NT2/D1 (cell line): ENCODE results near the gene POLR2L.

Experiments
- YY1 ChIP-seq: IDR thresholded peaks from 2 replicates; pipeline ENCODE4 v1.6.1; 2011; ENCODE audit not compliant: insufficient read length, insufficient read depth
- ZNF274 ChIP-seq: IDR thresholded peaks from 2 replicates; pipeline ENCODE4 v1.6.1; 2011; ENCODE audit warnings: mild to moderate bottlenecking, low read depth, low read length

GRCh38 chr11:854601-855329 lies 12.4 kb upstream of the POLR2L start:
- no peak for TF ChIP-seq ZNF274
- TF ChIP-seq YY1: no peak
